H1 (cell line): ENCODE measurements around the gene SPARC.

Source experiments
- CHD1 ChIP-seq: IDR thresholded peaks from 2 replicates; pipeline ENCODE4 v1.6.1; 2012; ENCODE audit warnings: low read depth, low read length, improper control_type of control experiment
- EZH2 ChIP-seq: fragments of 200-600 bp; sonication (generic); IDR thresholded peaks from 2 replicates; pipeline ENCODE4 v1.7.1; 2012; ENCODE audit warnings: low read depth, mild to moderate bottlenecking, moderate library complexity, low read length, inconsistent platforms; ENCODE audit not compliant: severe bottlenecking
- MAFK ChIP-seq: IDR thresholded peaks from 2 replicates; pipeline ENCODE4 v1.6.1; 2012; ENCODE audit warnings: low read depth, mild to moderate bottlenecking, improper control_type of control experiment, low read length
- NRF1 ChIP-seq: IDR thresholded peaks from 2 replicates; pipeline ENCODE4 v1.6.1; 2011; ENCODE audit warnings: mild to moderate bottlenecking, low read depth, low read length, improper control_type of control experiment
- POLR2A ChIP-seq, 2 experiments: IDR thresholded peaks; 1 replicate in 1 of 2; 2 replicates in 1 of 2; pipeline ENCODE4 v1.6.1; 2011; ENCODE audit warnings: low read depth in 2 of 2, low read length in 2 of 2, mild to moderate bottlenecking in 2 of 2; ENCODE audit errors: control extremely low read depth in 1 of 2
- RBBP5 ChIP-seq: IDR thresholded peaks from 2 replicates; pipeline ENCODE4 v1.7.1; 2012; ENCODE audit warnings: low read depth, mild to moderate bottlenecking, inconsistent platforms, low read length, moderate library complexity, borderline replicate concordance
- RFX5 ChIP-seq: IDR thresholded peaks from 2 replicates; pipeline ENCODE4 v1.6.1; 2011; ENCODE audit warnings: low read depth, low read length, improper control_type of control experiment, borderline replicate concordance
- SP1 ChIP-seq: IDR thresholded peaks from 2 replicates; pipeline ENCODE4 v1.6.1; 2011; ENCODE audit warnings: low read depth, low read length
- YY1 ChIP-seq: IDR thresholded peaks from 2 replicates; pipeline ENCODE4 v1.6.1; 2011; ENCODE audit warnings: low read depth, mild to moderate bottlenecking, low read length
- TF ChIP-seq, protein P1 (sequence below): IDR thresholded peaks from 2 replicates; pipeline ENCODE4 v1.6.1; 2012; ENCODE audit warnings: low read length, inconsistent platforms
- TF ChIP-seq, protein P2 (sequence below), 3 experiments: IDR thresholded peaks; 1 replicate in 2 of 3; 2 replicates in 1 of 3; pipeline versions ENCODE4 v1.5.1 to v1.6.1; 2011; ENCODE audit warnings: low read length in 3 of 3, mild to moderate bottlenecking in 3 of 3, inconsistent platforms in 2 of 3, low read depth in 1 of 3, moderate library complexity in 1 of 3; ENCODE audit not compliant: insufficient read depth in 1 of 3; ENCODE audit errors: control extremely low read depth in 1 of 3
- TF ChIP-seq, protein P3 (sequence below): IDR thresholded peaks from 2 replicates; pipeline ENCODE4 v1.6.1; 2012; ENCODE audit warnings: inconsistent platforms

DNA sequence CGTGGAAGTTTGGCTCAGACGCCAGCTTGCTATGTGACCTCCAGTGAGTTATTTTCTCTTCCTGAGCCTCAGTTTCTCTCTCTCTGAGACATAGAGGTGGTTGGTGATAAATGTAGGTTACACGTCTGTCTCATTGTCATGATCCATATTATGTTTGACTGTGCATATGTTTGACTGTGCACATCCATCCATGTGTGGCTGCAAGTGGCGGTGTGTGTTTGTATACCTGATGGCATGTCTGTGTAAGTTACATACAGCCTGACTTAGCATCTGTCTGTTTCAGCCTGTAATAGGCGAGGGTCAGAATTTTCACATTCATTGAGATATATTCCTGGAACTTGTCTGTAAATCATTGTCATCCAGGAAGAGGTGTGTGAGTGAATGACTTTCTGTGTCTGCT lies 3.3 kb downstream of the SPARC start:
- no peak for TF ChIP-seq POLR2A (IDR thresholded peaks at IDR 0.05; ENCODE audit: control extremely low read depth in 1 of 2, low read depth in 2 of 2, low read length in 2 of 2)
- no peak for TF ChIP-seq YY1
- TF ChIP-seq RFX5 = no peak
- TF ChIP-seq, protein P1, sequence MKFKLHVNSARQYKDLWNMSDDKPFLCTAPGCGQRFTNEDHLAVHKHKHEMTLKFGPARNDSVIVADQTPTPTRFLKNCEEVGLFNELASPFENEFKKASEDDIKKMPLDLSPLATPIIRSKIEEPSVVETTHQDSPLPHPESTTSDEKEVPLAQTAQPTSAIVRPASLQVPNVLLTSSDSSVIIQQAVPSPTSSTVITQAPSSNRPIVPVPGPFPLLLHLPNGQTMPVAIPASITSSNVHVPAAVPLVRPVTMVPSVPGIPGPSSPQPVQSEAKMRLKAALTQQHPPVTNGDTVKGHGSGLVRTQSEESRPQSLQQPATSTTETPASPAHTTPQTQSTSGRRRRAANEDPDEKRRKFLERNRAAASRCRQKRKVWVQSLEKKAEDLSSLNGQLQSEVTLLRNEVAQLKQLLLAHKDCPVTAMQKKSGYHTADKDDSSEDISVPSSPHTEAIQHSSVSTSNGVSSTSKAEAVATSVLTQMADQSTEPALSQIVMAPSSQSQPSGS = no peak
- no peak for TF ChIP-seq CHD1
- TF ChIP-seq, protein P2, sequence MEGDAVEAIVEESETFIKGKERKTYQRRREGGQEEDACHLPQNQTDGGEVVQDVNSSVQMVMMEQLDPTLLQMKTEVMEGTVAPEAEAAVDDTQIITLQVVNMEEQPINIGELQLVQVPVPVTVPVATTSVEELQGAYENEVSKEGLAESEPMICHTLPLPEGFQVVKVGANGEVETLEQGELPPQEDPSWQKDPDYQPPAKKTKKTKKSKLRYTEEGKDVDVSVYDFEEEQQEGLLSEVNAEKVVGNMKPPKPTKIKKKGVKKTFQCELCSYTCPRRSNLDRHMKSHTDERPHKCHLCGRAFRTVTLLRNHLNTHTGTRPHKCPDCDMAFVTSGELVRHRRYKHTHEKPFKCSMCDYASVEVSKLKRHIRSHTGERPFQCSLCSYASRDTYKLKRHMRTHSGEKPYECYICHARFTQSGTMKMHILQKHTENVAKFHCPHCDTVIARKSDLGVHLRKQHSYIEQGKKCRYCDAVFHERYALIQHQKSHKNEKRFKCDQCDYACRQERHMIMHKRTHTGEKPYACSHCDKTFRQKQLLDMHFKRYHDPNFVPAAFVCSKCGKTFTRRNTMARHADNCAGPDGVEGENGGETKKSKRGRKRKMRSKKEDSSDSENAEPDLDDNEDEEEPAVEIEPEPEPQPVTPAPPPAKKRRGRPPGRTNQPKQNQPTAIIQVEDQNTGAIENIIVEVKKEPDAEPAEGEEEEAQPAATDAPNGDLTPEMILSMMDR (IDR thresholded peaks at IDR 0.05; ENCODE audit: control extremely low read depth in 1 of 3, insufficient read depth in 1 of 3, low read depth in 1 of 3, low read length in 3 of 3) = no peak
- TF ChIP-seq NRF1 = no peak
- no peak for TF ChIP-seq RBBP5
- TF ChIP-seq MAFK = no peak
- TF ChIP-seq, protein P3, sequence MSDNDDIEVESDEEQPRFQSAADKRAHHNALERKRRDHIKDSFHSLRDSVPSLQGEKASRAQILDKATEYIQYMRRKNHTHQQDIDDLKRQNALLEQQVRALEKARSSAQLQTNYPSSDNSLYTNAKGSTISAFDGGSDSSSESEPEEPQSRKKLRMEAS = no peak
- TF ChIP-seq EZH2 = no peak
- no peak for TF ChIP-seq SP1
